Psoas muscle (tissue), 8 donors: Measurements from ENCODE around the gene CHAF1A. TPM values are rescaled to one million over a fixed set of nuclear protein-coding genes. Genes with fewer than 3 reads are reported as not detected.

Source experiments
- ATAC-seq, 4 donors: fragments of 200-7000 bp; cut with Tn5 transposase; one replicate each; pipeline ENCODE4 v1.9.1; 2020; ENCODE audit warnings: moderate library complexity in 3 of 4, mild to moderate bottlenecking in 2 of 4
- DNase-seq, 2 donors: peaks; one replicate each; pipeline ENCODE4 v3.0.0-alpha.2; 2020
- H3K27ac ChIP-seq: fragments of 200-600 bp; one replicate; pipeline ENCODE4 v1.8.0; 2022
- H3K27me3 ChIP-seq, 3 donors: fragments of 200-600 bp in 1 of 3; one replicate each; pipeline versions ENCODE4 v1.6.1 to v1.8.0; 2013 to 2022; ENCODE audit warnings: low read length in 2 of 3, mild to moderate bottlenecking in 2 of 3, moderate library complexity in 1 of 3; ENCODE audit not compliant: insufficient read depth in 3 of 3
- H3K36me3 ChIP-seq, 2 donors: fragments of 200-600 bp in 1 of 2; one replicate each; pipeline versions ENCODE4 v1.6.1 to v1.8.0; 2013 to 2022; ENCODE audit warnings: low read depth in 1 of 2, mild to moderate bottlenecking in 1 of 2, moderate library complexity in 1 of 2; ENCODE audit not compliant: insufficient read depth in 1 of 2
- H3K4me1 ChIP-seq: fragments of 200-600 bp; one replicate; pipeline ENCODE4 v1.8.0; 2022
- H3K4me3 ChIP-seq: fragments of 200-600 bp; one replicate; pipeline ENCODE4 v1.8.0; 2022; ENCODE audit warnings: mild to moderate bottlenecking
- H3K9me3 ChIP-seq: fragments of 200-600 bp; one replicate; pipeline ENCODE4 v1.8.0; 2022
- CTCF ChIP-seq: fragments of 200-600 bp; IDR thresholded peaks from one replicate; pipeline ENCODE4 v1.8.0; 2022; ENCODE audit warnings: antibody characterized with exemption
- WGBS, 3 donors: extraction: QIAGEN DNeasy Blood & Tissue Kit; methylation state at CpG; one replicate each; pipeline versions ENCODE4 v1.1.6 to v1.1.7; 2013; 5-methylcytosine and 5-hydroxymethylcytosine counted together
- intact Hi-C, 2 donors: fragments of 100-400 bp; cut with DNase I; formaldehyde crosslinking; loops; one replicate each; pipeline versions ENCODE4 v1.11.0 to v1.14.2; 2022
- polyA plus RNA-seq, 3 donors: library from polyadenylated mRNA; stranded (reverse); fragments of 200-250 nt; gene quantifications; one replicate each; pipeline ENCODE4 v1.2.3, GENCODE V29; 2013
- total RNA-seq, 4 donors: library from RNA; stranded (reverse); fragmentation: NEBNext Ultra II Directional in 2 of 4; extraction: Animal tissue kit (Norgen Biotek cat#: 25700) in 2 of 4; gene quantifications; one replicate each; pipeline versions ENCODE4 v1.2.1 to v1.2.4, GENCODE V29; 2021 to 2023
- donor health status: healthy with polysubstance abuse.
- donor health status: DM: no; HTN: no; CAD: no; lungs with moderate emphysema.
- donor health status: Bipolar disorder and iron deficiency.
- donor health status: healthy.
- donor health status: DM: yes; HTN: yes; CAD: no.
- donor health status: DM: no; HTN: no; CAD: no.
- donor health status: DM: no; HTN: no; CAD: no.
- donor health status: DM: yes; HTN: yes; CAD: no.

Gene CHAF1A
- total and polyA plus RNA-seq, 7 donors: 5.6 to 12.8 (median 7.5) TPM

DNA sequence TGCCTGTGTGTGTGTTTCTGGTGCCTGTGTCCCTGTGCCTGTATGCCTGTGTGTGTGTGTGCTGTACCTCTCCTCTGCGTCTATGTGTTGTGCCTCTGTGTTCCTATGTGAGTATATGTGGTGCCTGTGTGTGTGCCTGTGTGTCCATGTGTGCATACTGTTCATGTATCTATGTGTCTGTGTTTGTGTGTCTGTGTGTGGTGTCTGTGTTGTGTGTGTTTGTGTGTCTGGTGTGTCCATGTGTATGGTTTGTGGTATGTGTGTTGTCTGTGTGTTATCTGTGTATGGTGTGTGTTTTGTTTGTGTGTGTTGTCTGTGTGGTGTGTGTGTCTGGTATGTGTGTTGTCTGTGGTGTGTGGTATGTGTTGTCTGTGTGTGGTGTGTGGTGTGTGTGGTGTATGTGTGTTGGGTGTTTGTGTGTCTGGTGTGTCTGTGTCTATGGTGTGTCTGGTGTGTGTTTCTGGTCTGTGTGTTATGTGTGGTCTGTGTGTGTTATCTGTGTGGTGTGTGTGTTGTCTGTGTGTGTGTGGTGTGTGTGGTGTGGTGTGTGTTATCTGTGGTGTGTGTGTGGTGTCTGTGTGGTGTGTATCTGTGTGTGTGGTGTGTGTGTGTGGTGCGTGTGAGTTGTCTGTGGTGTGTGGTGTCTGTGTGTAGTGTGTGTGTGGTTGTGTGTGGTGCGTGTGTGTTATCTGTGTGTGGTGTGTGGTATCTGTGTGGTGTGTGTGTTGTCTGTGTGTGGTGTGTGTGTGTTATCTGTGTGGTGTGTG lies 90.1 kb downstream of the CHAF1A start:
- ATAC-seq (no peak), DNase-seq (no peak)
- no peak overlapping the region for H3K27ac ChIP-seq
- intact Hi-C loops: no loop called here
- WGBS, 3 donors: 95 to 97% (median 96%) methylated on average over 3 of the region's 3 CpGs
- no peaks in the 10 kb centered on the region for H3K4me1 ChIP-seq
- H3K9me3 ChIP-seq: no peaks in the 10 kb centered on the region
- TF ChIP-seq CTCF: no peak
- H3K36me3 ChIP-seq: peaks cover 4 to 69% of the 10 kb centered on the region in 2 donors
- H3K27me3 ChIP-seq: no peaks in the 10 kb centered on the region
- no peak overlapping the region for H3K4me3 ChIP-seq

Other genes with a start within 250 kb of the CHAF1A start
- not detected for gene CREB3L3, start 249.0 kb upstream of the CHAF1A start, total RNA-seq
- gene CREB3L3, start 249.0 kb upstream of the CHAF1A start, polyA plus RNA-seq: under 1 TPM in 2 of 3 donors, not detected in 1; 0.04 to 0.22 TPM
- gene SIRT6, start 220.1 kb upstream of the CHAF1A start, total RNA-seq: 10 to 100 TPM in 3 of 4 donors, 1 to 10 TPM in 1; 8.4 to 13.1 (median 11.4) TPM
- gene SIRT6, start 220.1 kb upstream of the CHAF1A start, polyA plus RNA-seq: 10 to 100 TPM; 15.0 to 23.5 (median 22.9) TPM
- gene ANKRD24, start 220.0 kb upstream of the CHAF1A start, total RNA-seq: 1 to 10 TPM in 2 of 4 donors, under 1 TPM in 2; 0.36 to 2.7 (median 0.84) TPM
- under 1 TPM; 0.34 to 0.74 (median 0.41) TPM for gene ANKRD24, start 220.0 kb upstream of the CHAF1A start, polyA plus RNA-seq
- gene EBI3, start 173.1 kb upstream of the CHAF1A start, total RNA-seq: under 1 TPM; 0.48 to 0.64 (median 0.58) TPM
- under 1 TPM; 0.19 to 0.77 (median 0.27) TPM for gene EBI3, start 173.1 kb upstream of the CHAF1A start, polyA plus RNA-seq
- 10 to 100 TPM; 11.7 to 21.6 (median 14.5) TPM for gene YJU2, start 155.6 kb upstream of the CHAF1A start, total RNA-seq
- gene YJU2, start 155.6 kb upstream of the CHAF1A start, polyA plus RNA-seq: 10 to 100 TPM; 17.7 to 39.9 (median 27.4) TPM
- 1 to 10 TPM in 1 of 4 donors, under 1 TPM in 2, not detected in 1; 0.42 to 1.6 (median 0.61) TPM for gene SHD, start 123.4 kb upstream of the CHAF1A start, total RNA-seq
- 1 to 10 TPM in 1 of 3 donors, under 1 TPM in 2; 0.04 to 2.1 (median 0.08) TPM for gene SHD, start 123.4 kb upstream of the CHAF1A start, polyA plus RNA-seq
- gene TMIGD2, start 100.3 kb upstream of the CHAF1A start, total RNA-seq: under 1 TPM in 1 of 4 donors, not detected in 3; 0.20 TPM
- under 1 TPM in 2 of 3 donors, not detected in 1; 0.10 to 0.18 TPM for gene TMIGD2, start 100.3 kb upstream of the CHAF1A start, polyA plus RNA-seq
- gene FSD1, start 98.0 kb upstream of the CHAF1A start, total RNA-seq: not detected
- gene FSD1, start 98.0 kb upstream of the CHAF1A start, polyA plus RNA-seq: under 1 TPM in 1 of 3 donors, not detected in 2; 0.08 TPM
- 1 to 10 TPM in 2 of 4 donors, under 1 TPM in 2; 0.60 to 3.7 (median 1.2) TPM for gene STAP2, start 63.8 kb upstream of the CHAF1A start, total RNA-seq
- 1 to 10 TPM in 1 of 3 donors, under 1 TPM in 2; 0.31 to 1.2 (median 0.53) TPM for gene STAP2, start 63.8 kb upstream of the CHAF1A start, polyA plus RNA-seq
- gene MPND, start 59.1 kb upstream of the CHAF1A start, total RNA-seq: 10 to 100 TPM; 10.3 to 16.4 (median 13.2) TPM
- 10 to 100 TPM in 1 of 3 donors, 1 to 10 TPM in 2; 7.4 to 12.4 (median 9.7) TPM for gene MPND, start 59.1 kb upstream of the CHAF1A start, polyA plus RNA-seq
- gene SH3GL1, start 2.1 kb upstream of the CHAF1A start, total RNA-seq: 10 to 100 TPM; 16.0 to 26.6 (median 21.6) TPM
- 10 to 100 TPM; 18.2 to 85.6 (median 27.1) TPM for gene SH3GL1, start 2.1 kb upstream of the CHAF1A start, polyA plus RNA-seq
- gene UBXN6, start 55.2 kb downstream of the CHAF1A start, total RNA-seq: 100 to 1,000 TPM; 120 to 170 (median 132) TPM
- gene UBXN6, start 55.2 kb downstream of the CHAF1A start, polyA plus RNA-seq: 100 to 1,000 TPM; 110 to 274 (median 191) TPM
- gene HDGFL2, start 69.7 kb downstream of the CHAF1A start, total RNA-seq: 10 to 100 TPM; 32.3 to 47.7 (median 39.5) TPM
- 10 to 100 TPM; 33.4 to 56.4 (median 51.3) TPM for gene HDGFL2, start 69.7 kb downstream of the CHAF1A start, polyA plus RNA-seq
- gene PLIN4, start 115.8 kb downstream of the CHAF1A start, total RNA-seq: 100 to 1,000 TPM; 115 to 309 (median 183) TPM
- 10 to 100 TPM; 29.0 to 97.8 (median 50.4) TPM for gene PLIN4, start 115.8 kb downstream of the CHAF1A start, polyA plus RNA-seq
- gene PLIN5, start 132.6 kb downstream of the CHAF1A start, total RNA-seq: 100 to 1,000 TPM in 2 of 4 donors, 10 to 100 TPM in 2; 61.7 to 143 (median 118) TPM
- gene PLIN5, start 132.6 kb downstream of the CHAF1A start, polyA plus RNA-seq: 10 to 100 TPM; 14.5 to 96.8 (median 22.8) TPM
- 1 to 10 TPM in 1 of 4 donors, under 1 TPM in 2, not detected in 1; 0.42 to 1.8 (median 0.53) TPM for gene LRG1, start 137.4 kb downstream of the CHAF1A start, total RNA-seq
- gene LRG1, start 137.4 kb downstream of the CHAF1A start, polyA plus RNA-seq: under 1 TPM; 0.09 to 0.42 (median 0.15) TPM
- gene SEMA6B, start 157.0 kb downstream of the CHAF1A start, total RNA-seq: 10 to 100 TPM in 2 of 4 donors, 1 to 10 TPM in 2; 6.2 to 11.7 (median 10.0) TPM
- gene SEMA6B, start 157.0 kb downstream of the CHAF1A start, polyA plus RNA-seq: 1 to 10 TPM; 2.3 to 7.1 (median 5.6) TPM
- gene TNFAIP8L1, start 236.9 kb downstream of the CHAF1A start, total RNA-seq: 1 to 10 TPM; 3.1 to 5.1 (median 3.8) TPM
- 1 to 10 TPM; 2.4 to 3.5 (median 2.8) TPM for gene TNFAIP8L1, start 236.9 kb downstream of the CHAF1A start, polyA plus RNA-seq